HG03025 (cell line): ENCODE measurements around the gene S100A1.

Experiments used
- ATAC-seq: cut with Tn5 transposase; IDR thresholded peaks from one replicate; pipeline ENCODE4 v1.9.1; 2021; ENCODE audit warnings: mild to moderate bottlenecking, moderate library complexity; ENCODE audit not compliant: unreplicated experiment, low FRiP score

The S100A1 gene

GRCh38 chr1:153678519-153679336, 50.5 kb downstream of the S100A1 start, which contains the start of gene NPR1:
NPR1 (plus strand) TSS chr1:153678688; CDS start chr1:153679109, 421 bp downstream.
- no peak for ATAC-seq

DNA sequence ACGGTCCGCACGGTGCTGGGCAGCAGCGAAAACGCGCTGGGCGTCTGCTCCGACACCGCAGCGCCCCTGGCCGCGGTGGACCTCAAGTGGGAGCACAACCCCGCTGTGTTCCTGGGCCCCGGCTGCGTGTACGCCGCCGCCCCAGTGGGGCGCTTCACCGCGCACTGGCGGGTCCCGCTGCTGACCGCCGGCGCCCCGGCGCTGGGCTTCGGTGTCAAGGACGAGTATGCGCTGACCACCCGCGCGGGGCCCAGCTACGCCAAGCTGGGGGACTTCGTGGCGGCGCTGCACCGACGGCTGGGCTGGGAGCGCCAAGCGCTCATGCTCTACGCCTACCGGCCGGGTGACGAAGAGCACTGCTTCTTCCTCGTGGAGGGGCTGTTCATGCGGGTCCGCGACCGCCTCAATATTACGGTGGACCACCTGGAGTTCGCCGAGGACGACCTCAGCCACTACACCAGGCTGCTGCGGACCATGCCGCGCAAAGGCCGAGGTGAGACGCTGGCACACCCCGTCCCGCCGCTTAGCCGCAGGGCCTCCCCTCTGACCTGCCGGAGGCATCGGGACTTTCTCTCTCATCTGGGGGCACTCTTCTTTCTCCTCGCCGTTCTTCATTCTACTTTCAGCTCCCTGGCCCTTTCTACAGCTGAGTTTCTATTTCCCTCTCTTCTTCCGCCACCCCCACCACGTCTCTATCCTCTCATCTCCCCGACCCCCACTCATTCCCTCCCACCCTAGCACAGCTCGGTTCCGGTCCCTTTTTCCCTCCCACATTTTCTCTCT, 51.3 kb downstream of the S100A1 start:
- ATAC-seq: no peak

DNA sequence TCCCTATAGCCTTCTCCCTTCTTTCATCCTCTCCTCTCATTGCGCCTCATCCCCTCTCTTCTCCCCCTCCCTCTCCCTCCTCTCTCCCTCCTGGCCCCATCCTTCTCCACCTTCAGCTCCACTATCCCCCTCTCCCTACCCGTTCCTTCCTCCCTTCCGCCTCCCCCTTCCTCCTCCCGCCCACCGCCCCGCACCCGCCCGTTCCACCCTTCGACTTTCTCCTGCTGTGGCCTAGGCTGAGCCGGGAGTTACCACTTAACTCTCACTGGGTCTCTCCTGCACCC, 51.8 kb downstream of the S100A1 start:
- ATAC-seq: no peak
